ENCODE data around the gene NFU1. TPM values are rescaled to one million over a fixed set of nuclear protein-coding genes. Genes with fewer than 3 reads are reported as not detected.

The NFU1 gene
- total and polyA plus RNA-seq, 9 of the 15 experiments (the other 6 are each of a cell fraction or from before 2014, with no cell fraction given): 33.3 to 61.8 (median 53.7) TPM

DNA sequence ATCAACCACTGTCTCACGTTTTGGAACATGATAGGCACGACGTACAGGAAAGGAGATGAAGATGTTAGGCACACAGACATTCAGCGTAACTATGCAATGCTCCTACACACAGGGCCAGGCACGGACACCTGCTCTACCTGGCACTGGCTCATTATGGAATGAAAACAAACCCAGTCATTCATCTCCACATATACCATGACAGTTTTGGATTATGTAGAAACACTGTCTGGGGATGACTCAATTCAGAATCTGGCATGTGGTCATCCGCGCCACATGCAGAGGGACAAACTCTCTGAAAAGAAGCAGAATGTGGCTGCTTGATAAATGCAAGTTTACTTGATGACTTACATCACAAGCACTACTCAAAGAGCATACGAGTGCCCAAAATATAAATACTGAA lies 29.5 kb upstream of the NFU1 start (continued):
- TF ChIP-seq, protein P1, sequence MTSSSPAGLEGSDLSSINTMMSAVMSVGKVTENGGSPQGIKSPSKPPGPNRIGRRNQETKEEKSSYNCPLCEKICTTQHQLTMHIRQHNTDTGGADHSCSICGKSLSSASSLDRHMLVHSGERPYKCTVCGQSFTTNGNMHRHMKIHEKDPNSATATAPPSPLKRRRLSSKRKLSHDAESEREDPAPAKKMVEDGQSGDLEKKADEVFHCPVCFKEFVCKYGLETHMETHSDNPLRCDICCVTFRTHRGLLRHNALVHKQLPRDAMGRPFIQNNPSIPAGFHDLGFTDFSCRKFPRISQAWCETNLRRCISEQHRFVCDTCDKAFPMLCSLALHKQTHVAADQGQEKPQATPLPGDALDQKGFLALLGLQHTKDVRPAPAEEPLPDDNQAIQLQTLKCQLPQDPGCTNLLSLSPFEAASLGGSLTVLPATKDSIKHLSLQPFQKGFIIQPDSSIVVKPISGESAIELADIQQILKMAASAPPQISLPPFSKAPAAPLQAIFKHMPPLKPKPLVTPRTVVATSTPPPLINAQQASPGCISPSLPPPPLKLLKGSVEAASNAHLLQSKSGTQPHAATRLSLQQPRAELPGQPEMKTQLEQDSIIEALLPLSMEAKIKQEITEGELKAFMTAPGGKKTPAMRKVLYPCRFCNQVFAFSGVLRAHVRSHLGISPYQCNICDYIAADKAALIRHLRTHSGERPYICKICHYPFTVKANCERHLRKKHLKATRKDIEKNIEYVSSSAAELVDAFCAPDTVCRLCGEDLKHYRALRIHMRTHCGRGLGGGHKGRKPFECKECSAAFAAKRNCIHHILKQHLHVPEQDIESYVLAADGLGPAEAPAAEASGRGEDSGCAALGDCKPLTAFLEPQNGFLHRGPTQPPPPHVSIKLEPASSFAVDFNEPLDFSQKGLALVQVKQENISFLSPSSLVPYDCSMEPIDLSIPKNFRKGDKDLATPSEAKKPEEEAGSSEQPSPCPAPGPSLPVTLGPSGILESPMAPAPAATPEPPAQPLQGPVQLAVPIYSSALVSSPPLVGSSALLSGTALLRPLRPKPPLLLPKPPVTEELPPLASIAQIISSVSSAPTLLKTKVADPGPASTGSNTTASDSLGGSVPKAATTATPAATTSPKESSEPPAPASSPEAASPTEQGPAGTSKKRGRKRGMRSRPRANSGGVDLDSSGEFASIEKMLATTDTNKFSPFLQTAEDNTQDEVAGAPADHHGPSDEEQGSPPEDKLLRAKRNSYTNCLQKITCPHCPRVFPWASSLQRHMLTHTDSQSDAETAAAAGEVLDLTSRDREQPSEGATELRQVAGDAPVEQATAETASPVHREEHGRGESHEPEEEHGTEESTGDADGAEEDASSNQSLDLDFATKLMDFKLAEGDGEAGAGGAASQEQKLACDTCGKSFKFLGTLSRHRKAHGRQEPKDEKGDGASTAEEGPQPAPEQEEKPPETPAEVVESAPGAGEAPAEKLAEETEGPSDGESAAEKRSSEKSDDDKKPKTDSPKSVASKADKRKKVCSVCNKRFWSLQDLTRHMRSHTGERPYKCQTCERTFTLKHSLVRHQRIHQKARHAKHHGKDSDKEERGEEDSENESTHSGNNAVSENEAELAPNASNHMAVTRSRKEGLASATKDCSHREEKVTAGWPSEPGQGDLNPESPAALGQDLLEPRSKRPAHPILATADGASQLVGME (CRISPR knock-in tag; IDR thresholded peaks at IDR 0.05): no peak
- no peak for TF ChIP-seq E2F3 (CRISPR knock-in tag; IDR thresholded peaks at IDR 0.05)
- TF ChIP-seq ZNF507 (tag; conservative IDR thresholded peaks at IDR 0.05): no peak
- TF ChIP-seq POLR2H (tag; IDR thresholded peaks at IDR 0.05; ENCODE audit: low read depth): no peak
- no peak for TF ChIP-seq POLR2AphosphoS2 (IDR thresholded peaks at IDR 0.05; ENCODE audit: low read length)
- TF ChIP-seq, protein P2, sequence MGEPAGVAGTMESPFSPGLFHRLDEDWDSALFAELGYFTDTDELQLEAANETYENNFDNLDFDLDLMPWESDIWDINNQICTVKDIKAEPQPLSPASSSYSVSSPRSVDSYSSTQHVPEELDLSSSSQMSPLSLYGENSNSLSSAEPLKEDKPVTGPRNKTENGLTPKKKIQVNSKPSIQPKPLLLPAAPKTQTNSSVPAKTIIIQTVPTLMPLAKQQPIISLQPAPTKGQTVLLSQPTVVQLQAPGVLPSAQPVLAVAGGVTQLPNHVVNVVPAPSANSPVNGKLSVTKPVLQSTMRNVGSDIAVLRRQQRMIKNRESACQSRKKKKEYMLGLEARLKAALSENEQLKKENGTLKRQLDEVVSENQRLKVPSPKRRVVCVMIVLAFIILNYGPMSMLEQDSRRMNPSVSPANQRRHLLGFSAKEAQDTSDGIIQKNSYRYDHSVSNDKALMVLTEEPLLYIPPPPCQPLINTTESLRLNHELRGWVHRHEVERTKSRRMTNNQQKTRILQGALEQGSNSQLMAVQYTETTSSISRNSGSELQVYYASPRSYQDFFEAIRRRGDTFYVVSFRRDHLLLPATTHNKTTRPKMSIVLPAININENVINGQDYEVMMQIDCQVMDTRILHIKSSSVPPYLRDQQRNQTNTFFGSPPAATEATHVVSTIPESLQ (CRISPR knock-in tag; IDR thresholded peaks at IDR 0.05): no peak
- TF ChIP-seq ZNF699 (CRISPR knock-in tag; IDR thresholded peaks at IDR 0.05; ENCODE audit: insufficient replicate concordance): no peak
- no peak for TF ChIP-seq MTA1 (IDR thresholded peaks at IDR 0.05; ENCODE audit: borderline replicate concordance)
- TF ChIP-seq ILF3 (IDR thresholded peaks at IDR 0.05; ENCODE audit: borderline replicate concordance): no peak

Data from K562 (cell line).